Activated gamma-delta T cell treated with anti-CD3 and anti-CD28 coated beads, Interleukin-2, amount 50 U/mL, for 16 hours (primary cell): Measurements from ENCODE around the gene TMEM74B.

Experiments
- DNase-seq: peaks from one replicate; pipeline ENCODE4 v3.0.0-alpha.2; 2020; ENCODE audit warnings: low read depth

TMEM74B gene

DNA sequence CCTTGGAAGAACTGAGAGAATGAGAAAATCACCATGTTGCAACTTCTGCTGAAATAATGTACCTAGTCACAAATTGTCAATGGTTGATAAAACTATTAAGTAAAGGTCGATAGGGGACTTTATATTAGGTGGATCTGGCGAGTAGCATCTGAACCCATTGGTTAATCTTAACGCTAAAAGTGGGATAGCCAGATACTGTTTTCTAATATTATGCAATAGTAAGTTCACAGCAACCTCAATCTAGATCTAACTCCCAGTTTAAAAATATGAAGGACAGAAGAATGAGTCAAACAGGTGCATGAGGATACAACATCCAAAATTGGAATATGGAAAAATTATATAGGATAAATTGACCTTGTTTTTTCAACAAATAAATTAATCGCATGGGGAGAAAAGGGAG lies 47.5 kb downstream of the TMEM74B start:
- DNase-seq, result no peak

DNA sequence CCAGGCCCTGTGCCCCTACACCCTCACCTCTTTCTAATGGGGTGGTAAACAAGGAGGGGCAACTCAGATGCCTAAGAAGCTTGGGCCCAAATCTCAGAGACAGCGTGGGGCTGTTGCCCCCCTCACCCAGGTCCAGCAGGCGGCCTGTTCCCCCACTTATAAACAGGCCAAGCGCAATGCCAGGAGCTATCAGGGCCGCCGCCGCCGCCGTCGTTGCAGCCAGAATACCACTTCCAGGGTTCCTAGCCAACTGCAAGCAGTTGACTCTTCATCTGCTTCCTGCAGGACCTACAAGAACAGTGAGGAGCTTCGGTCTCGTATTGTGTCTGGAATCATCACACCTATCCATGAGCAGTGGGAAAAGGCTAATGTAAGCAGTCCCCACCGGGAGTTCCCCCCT lies 49.9 kb downstream of the TMEM74B start:
- no peak for DNase-seq

DNA sequence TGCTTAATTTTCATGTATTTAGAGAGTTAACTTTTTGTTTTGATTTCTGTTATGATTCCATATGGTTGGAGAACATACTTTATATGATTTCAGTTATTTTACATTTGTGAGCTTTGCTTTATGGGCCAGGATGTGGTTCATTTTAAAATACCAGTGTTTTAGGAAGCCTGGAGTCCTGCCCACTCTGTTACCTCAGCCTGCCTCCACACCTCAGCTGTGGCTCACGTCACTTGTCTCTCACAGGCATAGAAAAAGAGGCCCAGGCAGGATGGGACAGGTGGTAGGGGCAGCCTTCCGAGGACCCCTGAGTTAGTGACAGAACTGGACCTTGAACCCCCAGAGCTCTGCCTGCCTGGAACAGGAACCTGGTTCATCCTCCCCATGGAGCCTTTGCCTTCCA lies 50.4 kb downstream of the TMEM74B start:
- DNase-seq, result no peak

DNA sequence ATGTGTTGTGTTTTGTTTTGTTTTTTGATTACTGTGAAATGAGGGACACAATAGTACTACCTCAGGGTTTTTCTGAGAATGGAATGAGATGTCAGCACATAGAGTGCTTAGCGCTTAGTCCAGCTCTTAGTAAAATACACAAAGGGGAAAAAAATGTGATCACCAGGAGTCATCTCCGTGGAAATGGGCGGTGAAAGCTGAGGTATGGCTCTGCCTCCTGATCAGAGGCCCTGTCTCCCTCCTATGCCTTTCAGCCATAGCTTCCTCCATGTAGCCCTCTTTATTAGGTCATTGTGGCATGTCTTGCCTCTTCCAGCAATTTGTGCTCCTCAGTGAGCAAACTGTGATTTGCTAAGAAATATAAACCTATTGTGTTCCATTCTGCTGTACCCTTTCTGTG lies 53.4 kb downstream of the TMEM74B start:
- no peak for DNase-seq

DNA sequence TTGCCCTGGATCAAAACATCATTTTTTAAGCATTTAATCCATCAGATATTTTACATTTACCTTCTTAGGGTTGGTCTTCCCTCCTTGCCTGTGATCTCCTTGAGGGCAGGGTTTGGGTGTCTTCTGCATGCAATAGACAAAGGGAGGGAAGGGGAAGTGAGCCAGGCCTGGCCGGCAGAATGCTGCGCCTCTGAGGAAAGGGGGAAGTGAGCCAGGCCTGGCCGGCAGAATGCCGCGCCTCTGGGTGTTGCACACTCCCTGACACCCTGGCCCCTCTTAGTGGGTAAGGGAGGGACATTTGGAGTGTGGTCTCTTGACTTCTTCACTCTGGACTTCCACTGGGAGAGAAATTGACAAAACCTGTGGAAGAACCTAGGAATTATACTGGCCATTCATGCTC lies 53.9 kb downstream of the TMEM74B start:
- DNase-seq, result no peak
